GM12864 (cell line): ENCODE results near the gene STX12.
"Not testable (repeated sequence)": the region's sequence is repeated elsewhere in the genome, so short reads cannot be mapped to it uniquely, and the experiment has no call there.

Experiments used
- DNase-seq: peaks from one replicate; pipeline ENCODE4 v3.0.0-alpha.2; 2011; ENCODE audit warnings: low read depth
- H3K4me3 ChIP-seq: 2 replicates; pipeline ENCODE4 v1.5.1; 2011; ENCODE audit warnings: mild to moderate bottlenecking, low read depth, low read length, control low read depth
- TF ChIP-seq, protein P1 (sequence below): IDR thresholded peaks from 2 replicates; pipeline ENCODE4 v1.5.1; 2011; ENCODE audit warnings: low read depth, mild to moderate bottlenecking, moderate library complexity, low read length, control low read depth, inconsistent platforms; ENCODE audit errors: missing control alignments

The STX12 gene

DNA sequence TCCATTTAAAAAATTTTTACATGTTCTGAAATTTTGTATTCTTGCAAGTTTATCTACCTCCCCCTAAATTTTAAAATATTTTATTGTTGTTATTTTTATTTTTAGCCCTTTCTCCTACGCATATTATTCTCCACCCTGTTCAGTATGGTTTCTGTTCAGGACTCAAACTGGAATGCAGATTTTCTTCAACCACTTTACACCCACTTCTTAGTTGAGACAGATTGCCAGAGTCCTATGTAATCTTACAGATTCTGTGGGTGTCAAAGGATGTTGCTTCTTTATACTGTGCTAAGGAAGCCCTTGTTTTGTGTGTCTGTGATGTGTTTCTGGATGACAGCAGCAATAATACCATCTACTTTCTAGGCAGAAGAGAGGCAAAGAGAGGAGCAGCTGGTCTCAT lies 36.9 kb downstream of the STX12 start:
- H3K4me3 ChIP-seq, result no peak overlapping the region
- TF ChIP-seq, protein P1, sequence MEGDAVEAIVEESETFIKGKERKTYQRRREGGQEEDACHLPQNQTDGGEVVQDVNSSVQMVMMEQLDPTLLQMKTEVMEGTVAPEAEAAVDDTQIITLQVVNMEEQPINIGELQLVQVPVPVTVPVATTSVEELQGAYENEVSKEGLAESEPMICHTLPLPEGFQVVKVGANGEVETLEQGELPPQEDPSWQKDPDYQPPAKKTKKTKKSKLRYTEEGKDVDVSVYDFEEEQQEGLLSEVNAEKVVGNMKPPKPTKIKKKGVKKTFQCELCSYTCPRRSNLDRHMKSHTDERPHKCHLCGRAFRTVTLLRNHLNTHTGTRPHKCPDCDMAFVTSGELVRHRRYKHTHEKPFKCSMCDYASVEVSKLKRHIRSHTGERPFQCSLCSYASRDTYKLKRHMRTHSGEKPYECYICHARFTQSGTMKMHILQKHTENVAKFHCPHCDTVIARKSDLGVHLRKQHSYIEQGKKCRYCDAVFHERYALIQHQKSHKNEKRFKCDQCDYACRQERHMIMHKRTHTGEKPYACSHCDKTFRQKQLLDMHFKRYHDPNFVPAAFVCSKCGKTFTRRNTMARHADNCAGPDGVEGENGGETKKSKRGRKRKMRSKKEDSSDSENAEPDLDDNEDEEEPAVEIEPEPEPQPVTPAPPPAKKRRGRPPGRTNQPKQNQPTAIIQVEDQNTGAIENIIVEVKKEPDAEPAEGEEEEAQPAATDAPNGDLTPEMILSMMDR, result no peak
- no peak for DNase-seq

DNA sequence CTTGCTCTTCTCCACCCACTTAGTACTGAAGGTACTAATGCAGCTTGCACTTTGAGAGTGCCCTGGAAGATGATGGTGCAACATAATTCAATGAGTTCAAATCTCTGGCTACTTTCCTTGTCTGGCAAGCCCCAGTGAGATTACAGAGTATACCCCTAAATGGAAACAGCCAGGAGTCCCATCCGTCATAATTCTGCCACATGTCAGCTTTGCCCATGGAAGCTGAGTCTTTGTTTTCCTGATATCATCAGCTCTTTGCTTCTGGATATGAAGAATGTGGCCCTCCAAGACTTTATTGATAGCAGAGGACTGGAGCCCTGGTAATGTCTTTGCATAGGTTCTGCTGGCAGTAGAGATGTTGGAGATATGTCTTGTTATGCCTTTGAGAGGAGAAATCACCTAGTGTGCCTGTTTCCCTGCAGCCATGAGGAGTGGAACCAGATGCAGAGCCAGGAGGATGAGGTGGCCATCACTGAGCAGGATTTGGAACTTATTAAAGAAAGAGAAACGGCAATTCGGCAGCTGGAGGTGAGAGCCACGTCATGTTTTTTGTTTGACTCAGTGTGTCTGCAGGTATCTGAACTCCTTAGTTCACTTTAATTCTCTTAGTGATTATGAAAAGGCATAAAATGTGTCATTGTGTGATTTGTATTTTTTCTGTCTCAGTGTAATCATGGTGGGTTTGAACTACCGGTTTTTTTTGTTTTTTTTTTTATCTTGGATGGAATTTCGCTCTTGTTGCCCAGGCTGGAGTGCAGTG lies 38.9 kb downstream of the STX12 start:
- H3K4me3 ChIP-seq, result no peak overlapping the region
- DNase-seq, result no peak
- TF ChIP-seq, protein P1, result no peak

DNA sequence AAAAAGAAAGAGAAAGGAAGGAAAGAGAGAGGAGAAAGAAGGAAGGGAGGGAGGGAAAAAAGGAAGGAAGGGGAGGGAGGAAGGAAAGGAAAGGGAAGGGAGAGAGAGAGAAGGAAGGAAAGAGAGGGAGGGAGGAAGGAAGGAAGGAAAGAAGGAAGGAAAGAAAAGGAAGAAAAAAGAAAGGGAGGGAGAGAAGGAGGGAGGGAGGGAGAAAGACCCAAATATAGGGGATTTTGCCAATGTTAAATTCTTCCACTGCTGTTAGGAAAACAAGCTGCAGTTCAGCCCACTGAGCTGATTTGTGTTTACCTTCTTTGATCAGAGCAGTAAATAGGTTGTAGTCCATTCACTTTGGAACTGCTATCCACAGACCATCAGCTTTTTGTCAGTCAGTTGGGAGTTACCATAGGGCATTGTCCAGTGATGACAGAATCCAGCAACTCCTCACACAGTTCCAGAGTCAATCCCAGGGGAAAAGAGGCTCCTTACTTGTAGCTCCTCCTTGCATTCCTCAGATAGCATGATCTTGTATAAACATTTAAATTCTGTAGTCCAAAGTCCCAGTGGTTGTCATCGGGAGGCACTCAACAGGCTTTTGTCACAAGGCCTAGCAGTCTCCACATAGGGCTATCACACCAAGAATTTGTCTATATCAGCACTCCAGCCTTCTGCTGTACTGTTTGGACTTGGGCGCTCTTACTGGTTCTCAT lies 44.1 kb downstream of the STX12 start:
- DNase-seq, result no peak
- no peak overlapping the region for H3K4me3 ChIP-seq
- TF ChIP-seq, protein P1, result no peak

DNA sequence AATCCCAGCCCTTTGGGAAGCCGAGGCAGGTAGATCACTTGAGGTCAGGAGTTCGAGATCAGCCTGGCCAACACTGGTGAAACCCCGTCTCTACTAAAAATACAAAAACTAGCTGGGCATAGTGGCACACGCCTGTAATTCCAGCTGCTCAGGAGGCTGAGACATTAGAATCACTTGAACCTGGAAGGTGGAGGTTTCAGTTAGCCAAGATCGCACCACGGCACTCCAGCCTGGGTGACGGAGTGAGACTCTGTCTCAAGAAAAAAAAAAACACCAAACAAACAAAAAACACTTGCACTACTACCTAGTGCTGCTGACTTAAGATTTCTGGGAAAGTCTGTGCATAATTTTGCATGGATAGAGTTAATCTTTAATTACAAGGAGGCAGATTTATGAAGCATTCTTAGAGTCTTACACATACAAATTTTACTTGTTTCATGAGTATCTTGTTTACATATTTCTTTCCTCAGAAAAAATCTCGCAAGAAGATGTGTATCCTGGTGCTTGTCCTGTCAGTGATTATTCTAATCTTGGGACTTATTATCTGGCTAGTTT lies 48.8 kb downstream of the STX12 start:
- H3K4me3 ChIP-seq, result no peak overlapping the region
- DNase-seq, result no peak
- TF ChIP-seq, protein P1, result no peak

DNA sequence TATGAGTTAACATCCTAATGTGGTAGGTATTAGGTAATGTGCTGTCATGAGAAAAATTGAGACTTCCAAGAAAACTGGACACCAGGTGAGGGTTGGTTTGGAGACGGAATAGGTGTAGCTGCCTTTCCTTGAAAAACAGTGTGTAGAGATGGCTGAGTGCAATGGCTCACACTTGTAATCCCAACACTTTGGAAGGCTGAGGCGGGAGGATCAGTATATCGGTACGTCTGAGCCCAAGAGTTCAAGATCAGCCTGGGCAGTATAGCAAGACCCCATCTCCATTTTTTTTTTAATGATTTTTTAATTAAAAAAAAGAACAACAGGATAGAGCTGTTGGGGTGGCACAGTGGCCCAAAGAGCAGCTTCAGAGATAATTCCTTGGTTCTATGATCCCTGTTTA lies 50.8 kb downstream of the STX12 start:
- TF ChIP-seq, protein P1, result no peak
- DNase-seq, result no peak
- no peak overlapping the region for H3K4me3 ChIP-seq

DNA sequence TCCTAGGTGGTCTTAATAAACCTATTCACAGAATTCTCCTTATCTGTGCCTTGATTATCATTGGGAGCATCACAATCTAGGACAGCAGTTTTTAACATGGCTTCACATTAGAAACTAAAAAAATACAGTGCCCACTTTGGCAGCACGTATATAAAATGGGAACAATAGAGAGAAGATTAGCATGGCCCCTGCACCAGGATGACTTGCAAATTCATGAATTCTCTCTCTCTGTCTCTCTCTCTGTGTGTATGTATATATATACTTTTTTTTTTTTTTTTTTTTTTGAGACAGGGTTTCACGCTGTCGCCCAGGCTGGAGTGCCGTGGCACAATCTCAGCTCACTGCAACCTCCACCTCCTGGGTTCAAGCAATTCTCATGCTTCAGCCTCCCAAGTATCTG lies 51.4 kb downstream of the STX12 start:
- H3K4me3 ChIP-seq, result no peak overlapping the region
- no peak for DNase-seq
- TF ChIP-seq, protein P1, result no peak

DNA sequence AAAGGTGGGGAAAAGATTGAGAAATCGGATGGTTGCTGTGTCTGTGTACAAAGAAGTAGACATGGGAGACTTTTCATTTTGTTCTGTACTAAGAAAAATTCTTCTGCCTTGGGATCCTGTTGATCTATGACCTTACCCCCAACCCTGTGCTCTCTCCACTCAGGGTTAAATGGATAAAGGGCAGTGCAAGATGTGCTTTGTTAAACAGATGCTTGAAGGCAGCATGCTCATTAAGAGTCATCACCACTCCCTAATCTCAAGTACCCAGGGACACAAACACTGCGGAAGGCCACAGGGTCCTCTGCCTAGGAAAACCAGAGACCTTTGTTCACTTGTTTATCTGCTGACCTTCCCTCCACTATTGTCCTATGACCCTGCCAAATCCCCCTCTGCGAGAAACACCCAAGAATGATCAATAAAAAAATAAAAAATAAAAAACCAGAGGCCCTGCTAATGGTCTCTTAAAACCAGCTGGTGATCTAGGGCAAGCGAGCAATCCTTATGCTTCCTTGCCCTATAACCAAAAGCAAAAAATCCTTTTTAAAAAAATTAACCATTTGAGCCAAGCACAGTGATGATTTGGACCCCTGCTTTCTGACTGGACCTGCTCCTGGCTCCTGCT lies 56.4 kb downstream of the STX12 start:
- H3K4me3 ChIP-seq, result peak overlapping the region; percentile 90; the same call in 1 of the 2 replicates
- not testable (repeated sequence) for DNase-seq
